T-helper 1 cell treated with Interleukin-12 subunit alpha and Interleukin-12 subunit beta and Interleukin-4 antibody, amounts not matched to agents 30 μg/mL and 1 μg/mL, for 36 hours (primary cell): ENCODE results near the gene ZBTB4.

Experiments used
- H3K27ac Mint-ChIP-seq: one replicate; pipeline ENCODE4 v1.8.0; 2021; ENCODE audit warnings: mild to moderate bottlenecking, mixed read lengths
- H3K27me3 Mint-ChIP-seq: one replicate; pipeline ENCODE4 v1.8.0; 2021; ENCODE audit warnings: low read depth, mixed read lengths
- H3K36me3 Mint-ChIP-seq: one replicate; pipeline ENCODE4 v1.8.0; 2021; ENCODE audit warnings: low read depth, mixed read lengths
- H3K4me1 Mint-ChIP-seq: one replicate; pipeline ENCODE4 v1.8.0; 2021; ENCODE audit warnings: low read depth, mixed read lengths
- H3K4me3 Mint-ChIP-seq: one replicate; pipeline ENCODE4 v1.8.0; 2021; ENCODE audit warnings: mild to moderate bottlenecking, moderate library complexity, mixed read lengths
- H3K9me3 Mint-ChIP-seq: one replicate; pipeline ENCODE4 v1.8.0; 2021; ENCODE audit warnings: mixed read lengths

The ZBTB4 gene

GRCh38 chr17:7502171-7502847, 22.9 kb upstream of the ZBTB4 start:
- H3K27me3 Mint-ChIP-seq, result no peaks in the 10 kb centered on the region
- H3K4me1 Mint-ChIP-seq, result no peaks in the 10 kb centered on the region
- H3K36me3 Mint-ChIP-seq, result peaks cover 64% of the 10 kb centered on the region
- H3K27ac Mint-ChIP-seq, result no peak overlapping the region
- no peak overlapping the region for H3K4me3 Mint-ChIP-seq
- no peaks in the 10 kb centered on the region for H3K9me3 Mint-ChIP-seq

GRCh38 chr17:7501729-7502128, 22.3 kb upstream of the ZBTB4 start:
- Mint-ChIP-seq H3K4me1 (no peaks in the 10 kb centered on the region), H3K27me3 (no peaks in the 10 kb centered on the region), H3K4me3 (no peak overlapping the region), H3K27ac (no peak overlapping the region), H3K36me3 (peaks cover 68% of the 10 kb centered on the region), H3K9me3 (no peaks in the 10 kb centered on the region)

- Mint-ChIP-seq H3K4me1 (peaks cover 6% of the 10 kb centered on the region), H3K27ac (no peak overlapping the region), H3K9me3 (no peaks in the 10 kb centered on the region), H3K36me3 (peaks cover 66% of the 10 kb centered on the region), H3K27me3 (no peaks in the 10 kb centered on the region), H3K4me3 (no peak overlapping the region)
These were observed 19.7 kb upstream of the ZBTB4 start for GRCh38 chr17:7499161-7499560.

GRCh38 chr17:7497636-7498035, 18.2 kb upstream of the ZBTB4 start:
- H3K36me3 Mint-ChIP-seq, result peaks cover 63% of the 10 kb centered on the region
- peaks cover 15% of the 10 kb centered on the region for H3K4me1 Mint-ChIP-seq
- no peak overlapping the region for H3K4me3 Mint-ChIP-seq

GRCh38 chr17:7497228-7497627, 17.8 kb upstream of the ZBTB4 start:
- Mint-ChIP-seq H3K27ac (no peak overlapping the region), H3K4me3 (no peak overlapping the region), H3K27me3 (no peaks in the 10 kb centered on the region), H3K4me1 (peaks cover 15% of the 10 kb centered on the region), H3K9me3 (no peaks in the 10 kb centered on the region), H3K36me3 (peaks cover 60% of the 10 kb centered on the region)

More at GRCh38 chr17:7497636-7498035, 18.2 kb upstream of the ZBTB4 start:
- Mint-ChIP-seq H3K27ac (no peak overlapping the region), H3K27me3 (no peaks in the 10 kb centered on the region), H3K9me3 (no peaks in the 10 kb centered on the region)

- no peak overlapping the region for H3K4me3 Mint-ChIP-seq
- H3K4me1 Mint-ChIP-seq, result peaks cover 17% of the 10 kb centered on the region
- H3K27me3 Mint-ChIP-seq, result no peaks in the 10 kb centered on the region
- no peak overlapping the region for H3K27ac Mint-ChIP-seq
- H3K36me3 Mint-ChIP-seq, result peaks cover 59% of the 10 kb centered on the region
- no peaks in the 10 kb centered on the region for H3K9me3 Mint-ChIP-seq
These were observed 17.2 kb upstream of the ZBTB4 start for GRCh38 chr17:7496470-7497183.

GRCh38 chr17:7495906-7496434, 16.5 kb upstream of the ZBTB4 start:
- Mint-ChIP-seq H3K9me3 (no peaks in the 10 kb centered on the region), H3K4me1 (peaks cover 20% of the 10 kb centered on the region), H3K27me3 (no peaks in the 10 kb centered on the region), H3K36me3 (peaks cover 54% of the 10 kb centered on the region), H3K27ac (no peak overlapping the region), H3K4me3 (no peak overlapping the region)

GRCh38 chr17:7493941-7494340, 14.5 kb upstream of the ZBTB4 start:
- Mint-ChIP-seq H3K27me3 (no peaks in the 10 kb centered on the region), H3K4me1 (peaks cover 32% of the 10 kb centered on the region), H3K27ac (no peak overlapping the region), H3K4me3 (no peak overlapping the region), H3K36me3 (peaks cover 53% of the 10 kb centered on the region), H3K9me3 (no peaks in the 10 kb centered on the region)

GRCh38 chr17:7491583-7491982, 12.2 kb upstream of the ZBTB4 start:
- no peaks in the 10 kb centered on the region for H3K9me3 Mint-ChIP-seq
- peaks cover 44% of the 10 kb centered on the region for H3K36me3 Mint-ChIP-seq
- H3K27me3 Mint-ChIP-seq, result no peaks in the 10 kb centered on the region
- H3K27ac Mint-ChIP-seq, result no peak overlapping the region
- no peak overlapping the region for H3K4me3 Mint-ChIP-seq
- H3K4me1 Mint-ChIP-seq, result peaks cover 44% of the 10 kb centered on the region

- Mint-ChIP-seq H3K4me1 (peaks cover 49% of the 10 kb centered on the region), H3K4me3 (no peak overlapping the region), H3K27me3 (no peaks in the 10 kb centered on the region), H3K9me3 (no peaks in the 10 kb centered on the region), H3K27ac (peak overlapping the region; percentile 34), H3K36me3 (peaks cover 42% of the 10 kb centered on the region)
These were observed 10.7 kb upstream of the ZBTB4 start for GRCh38 chr17:7490144-7490543.

- Mint-ChIP-seq H3K4me1 (peaks cover 54% of the 10 kb centered on the region), H3K27ac (peak overlapping the region; percentile 47), H3K9me3 (no peaks in the 10 kb centered on the region), H3K4me3 (peak overlapping the region; percentile 77), H3K36me3 (peaks cover 29% of the 10 kb centered on the region), H3K27me3 (no peaks in the 10 kb centered on the region)
These were observed 6.8 kb upstream of the ZBTB4 start for GRCh38 chr17:7486181-7486580.

- Mint-ChIP-seq H3K4me3 (peak overlapping the region; percentile 95), H3K4me1 (peaks cover 53% of the 10 kb centered on the region), H3K9me3 (no peaks in the 10 kb centered on the region), H3K27ac (peak overlapping the region; percentile 95), H3K27me3 (no peaks in the 10 kb centered on the region), H3K36me3 (peaks cover 23% of the 10 kb centered on the region)
These were observed 5.5 kb upstream of the ZBTB4 start for GRCh38 chr17:7484919-7485377.

- Mint-ChIP-seq H3K4me1 (peaks cover 52% of the 10 kb centered on the region), H3K4me3 (peak within 1 kb of the TSS; percentile 95), H3K9me3 (no peaks in the 10 kb centered on the region), H3K27me3 (no peaks in the 10 kb centered on the region), H3K36me3 (peaks cover 22% of the 10 kb centered on the region), H3K27ac (peak within 1 kb of the TSS; percentile 95)
These were observed 4.9 kb upstream of the ZBTB4 start, which contains the start of gene POLR2A for GRCh38 chr17:7484067-7484918. Gene POLR2A (plus strand): TSS chr17:7484366.
